GM12892 (cell line): ENCODE measurements around the gene AIP.

ENCODE experiments used
- POLR2A ChIP-seq: IDR thresholded peaks from 2 replicates; pipeline ENCODE4 v1.6.1; 2011; ENCODE audit warnings: low read depth, low read length, control low read depth
- POLR2AphosphoS5 ChIP-seq: IDR thresholded peaks from 2 replicates; pipeline ENCODE4 v1.6.1; 2011; ENCODE audit warnings: low read depth, low read length, control low read depth
- TAF1 ChIP-seq: IDR thresholded peaks from 2 replicates; pipeline ENCODE4 v1.6.1; 2011; ENCODE audit warnings: low read depth, mild to moderate bottlenecking, control low read depth, low read length, borderline replicate concordance

- no peak for TF ChIP-seq POLR2A
- TF ChIP-seq POLR2AphosphoS5 = no peak
- TF ChIP-seq TAF1 = no peak
These were observed 30.5 kb upstream of the AIP start, which contains the start of gene GPR152 for GRCh38 chr11:67452141-67452952.
